GM12873 (cell line): ENCODE data around the gene GSTA3.

Source experiments
- TF ChIP-seq, protein P1 (sequence below): IDR thresholded peaks from 2 replicates; pipeline ENCODE4 v1.5.1; 2012; ENCODE audit warnings: low read depth, mild to moderate bottlenecking, moderate library complexity, low read length, control low read depth; ENCODE audit not compliant: insufficient read depth; ENCODE audit errors: missing control alignments

The GSTA3 gene

DNA sequence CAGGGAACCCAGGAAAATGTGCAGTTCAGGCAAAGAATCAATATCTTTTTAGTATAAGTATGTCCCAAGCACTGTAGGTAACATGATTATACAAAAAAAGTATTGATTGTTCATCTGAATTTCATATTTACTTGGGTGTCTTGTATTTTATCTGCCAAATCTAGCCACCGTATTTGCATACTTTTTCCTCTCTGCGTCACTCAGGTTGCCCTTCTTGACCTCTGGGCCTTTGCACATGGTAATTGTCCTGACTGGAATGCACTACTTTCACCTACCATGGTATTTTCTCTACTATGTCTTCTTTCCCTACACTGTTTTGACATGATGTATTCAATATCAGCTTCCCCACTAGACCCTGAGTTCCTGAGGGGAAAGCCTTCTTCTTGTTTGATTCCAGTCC lies 15.2 kb downstream of the GSTA3 start:
- TF ChIP-seq, protein P1, sequence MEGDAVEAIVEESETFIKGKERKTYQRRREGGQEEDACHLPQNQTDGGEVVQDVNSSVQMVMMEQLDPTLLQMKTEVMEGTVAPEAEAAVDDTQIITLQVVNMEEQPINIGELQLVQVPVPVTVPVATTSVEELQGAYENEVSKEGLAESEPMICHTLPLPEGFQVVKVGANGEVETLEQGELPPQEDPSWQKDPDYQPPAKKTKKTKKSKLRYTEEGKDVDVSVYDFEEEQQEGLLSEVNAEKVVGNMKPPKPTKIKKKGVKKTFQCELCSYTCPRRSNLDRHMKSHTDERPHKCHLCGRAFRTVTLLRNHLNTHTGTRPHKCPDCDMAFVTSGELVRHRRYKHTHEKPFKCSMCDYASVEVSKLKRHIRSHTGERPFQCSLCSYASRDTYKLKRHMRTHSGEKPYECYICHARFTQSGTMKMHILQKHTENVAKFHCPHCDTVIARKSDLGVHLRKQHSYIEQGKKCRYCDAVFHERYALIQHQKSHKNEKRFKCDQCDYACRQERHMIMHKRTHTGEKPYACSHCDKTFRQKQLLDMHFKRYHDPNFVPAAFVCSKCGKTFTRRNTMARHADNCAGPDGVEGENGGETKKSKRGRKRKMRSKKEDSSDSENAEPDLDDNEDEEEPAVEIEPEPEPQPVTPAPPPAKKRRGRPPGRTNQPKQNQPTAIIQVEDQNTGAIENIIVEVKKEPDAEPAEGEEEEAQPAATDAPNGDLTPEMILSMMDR: no peak

DNA sequence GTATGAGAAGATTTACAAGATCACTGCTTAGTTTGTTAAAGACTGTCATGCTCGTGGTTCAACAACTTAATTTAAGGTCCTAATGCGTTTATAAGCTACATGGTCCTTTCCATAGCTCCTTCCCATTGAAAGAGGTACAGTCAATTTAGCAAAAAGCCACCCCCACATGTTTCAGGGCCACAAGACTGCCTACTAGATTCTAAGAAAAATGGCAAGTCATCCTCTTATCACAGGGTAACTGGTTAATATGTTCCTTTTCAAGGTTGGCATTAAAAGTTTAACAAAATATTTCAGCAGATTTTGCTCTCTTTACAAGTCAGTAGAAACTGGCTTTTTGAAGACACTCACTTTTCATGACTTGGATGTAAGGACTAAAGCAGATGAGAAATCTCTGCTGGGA lies 15.7 kb downstream of the GSTA3 start:
- TF ChIP-seq, protein P1: no peak

DNA sequence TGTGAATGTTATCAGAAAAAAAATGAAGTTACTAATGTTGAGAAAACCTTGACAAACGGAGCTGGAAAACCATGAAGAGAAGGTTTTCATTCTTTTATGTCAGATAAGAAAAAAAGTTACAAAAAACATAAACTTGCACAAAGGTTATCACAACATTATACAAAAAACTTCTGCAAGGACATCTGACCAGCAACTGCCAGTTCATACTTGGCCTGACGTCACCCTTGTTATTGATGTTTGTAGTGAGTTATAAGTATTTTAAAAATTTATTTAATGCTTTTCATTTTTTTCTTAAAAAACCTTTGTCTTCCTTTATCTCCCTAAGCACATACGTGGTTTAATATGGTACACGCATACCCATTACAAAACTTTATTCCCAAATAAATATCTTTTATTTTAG lies 16.3 kb downstream of the GSTA3 start:
- TF ChIP-seq, protein P1: no peak

DNA sequence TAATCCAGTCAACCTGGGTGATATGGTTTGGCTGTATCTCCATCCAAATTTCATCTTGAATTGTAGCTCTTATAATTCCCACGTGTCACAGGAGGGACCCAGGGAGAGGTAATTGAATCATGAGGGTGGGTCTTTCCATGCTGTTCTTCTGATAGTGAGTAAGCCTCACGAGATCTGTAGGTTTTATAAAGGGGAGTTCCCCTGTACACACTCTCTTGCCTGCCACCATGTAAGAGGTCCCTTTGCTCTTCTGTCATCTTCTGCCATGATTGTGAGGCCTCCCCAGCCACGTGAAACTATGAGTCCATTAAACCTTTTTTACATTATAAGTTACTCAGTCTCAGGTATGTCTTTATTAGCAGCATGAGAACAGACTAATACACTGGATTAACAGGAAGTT lies 19.5 kb downstream of the GSTA3 start:
- TF ChIP-seq, protein P1: no peak

DNA sequence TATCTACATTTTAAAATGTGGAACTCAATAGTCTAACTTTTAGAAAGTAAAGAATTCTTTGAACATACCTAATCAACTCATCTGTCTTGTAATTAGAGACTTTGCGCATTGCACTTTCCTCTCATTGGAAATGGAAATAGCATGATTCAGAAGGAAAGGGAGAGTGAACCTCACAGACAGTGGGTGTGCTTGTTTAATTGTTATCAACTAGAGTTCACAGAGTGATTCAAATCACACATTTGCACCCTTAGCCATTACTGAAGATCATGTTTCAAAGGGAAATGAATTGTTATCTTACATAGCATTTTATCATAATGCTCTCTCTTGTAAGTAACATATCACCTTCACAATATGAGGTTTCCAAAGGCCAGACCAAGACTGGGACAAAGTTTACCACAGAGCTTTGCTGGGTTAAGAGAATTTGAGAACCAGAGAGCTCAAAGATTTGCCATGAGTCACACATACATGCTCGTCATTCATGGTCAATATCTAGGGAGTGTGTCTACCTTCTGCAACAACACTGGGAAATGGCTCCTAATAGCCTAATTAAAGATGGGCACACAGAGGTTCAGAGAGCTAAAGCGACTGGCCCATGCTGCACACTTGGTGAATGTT lies 21.5 kb downstream of the GSTA3 start:
- TF ChIP-seq, protein P1: no peak

DNA sequence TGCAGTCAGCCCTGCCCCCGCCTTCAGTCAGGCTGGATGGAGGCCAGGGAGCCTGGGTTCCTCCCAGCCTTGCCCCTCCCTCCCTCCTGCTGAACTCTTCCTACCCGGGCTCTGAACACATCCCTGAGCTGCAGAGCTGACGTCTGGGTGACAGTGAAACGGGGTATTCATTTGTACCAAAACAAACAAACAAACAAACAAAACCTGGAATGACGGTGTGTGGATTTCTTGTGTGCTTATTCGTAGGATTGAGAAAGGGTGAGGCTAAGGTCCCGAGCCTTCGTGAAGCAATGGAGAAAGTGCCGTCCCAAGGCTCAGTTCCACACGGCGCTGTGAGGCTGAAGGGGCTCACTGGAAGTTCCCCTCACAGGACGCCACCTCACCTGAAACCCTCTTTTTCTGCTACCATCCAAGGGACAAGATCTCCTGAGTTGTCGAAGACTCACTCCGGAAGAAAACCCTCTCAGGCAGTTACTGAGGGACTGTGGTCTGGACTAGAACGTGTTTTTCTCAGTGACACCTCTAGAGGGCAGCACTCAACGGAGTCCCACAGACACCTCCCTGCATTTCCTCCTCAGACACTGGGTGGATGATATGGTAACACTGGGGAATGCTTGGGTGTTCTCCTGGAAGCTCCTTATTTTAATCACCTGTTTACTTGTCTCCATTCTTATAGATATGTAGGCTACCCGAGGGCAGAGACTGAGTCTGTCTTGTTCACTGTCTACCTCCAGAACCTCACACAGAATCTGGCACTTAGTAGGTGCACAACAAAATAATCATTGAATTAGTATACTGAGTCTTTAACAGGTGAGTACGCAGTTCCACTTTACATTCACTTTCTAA lies 27.3 kb downstream of the GSTA3 start:
- TF ChIP-seq, protein P1: peak; percentile 91

DNA sequence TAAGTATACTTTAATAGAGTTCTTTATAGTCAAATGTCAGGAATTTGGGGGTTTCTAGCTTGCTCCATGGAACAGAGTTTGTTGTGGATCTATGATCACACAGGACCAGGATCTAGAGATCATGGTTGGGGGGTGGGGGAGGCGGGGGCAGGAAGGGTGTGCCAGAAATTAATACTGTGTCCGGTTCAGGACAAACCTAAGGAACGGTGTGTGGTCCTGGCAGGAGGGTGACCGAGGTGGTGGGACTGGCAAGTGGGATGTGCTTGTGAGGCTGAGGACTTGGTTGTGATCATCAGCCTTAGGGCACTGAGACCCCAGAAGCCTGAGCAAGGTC lies 27.9 kb downstream of the GSTA3 start:
- TF ChIP-seq, protein P1: no peak
